ENCODE results near the gene GPR137. TPM values are rescaled to one million over a fixed set of nuclear protein-coding genes. Genes with fewer than 3 reads are reported as not detected.

GPR137 gene
- total RNA-seq, 2 experiments from 2014 or later: 18.3 to 52.3 TPM

GRCh38 chr11:64304316-64305072 lies 18.8 kb downstream of the GPR137 start:
- peak; percentile 95 for DNase-seq (ENCODE audit: low spot score)
- intact Hi-C loops (cut with micrococcal nuclease; ENCODE audit: unreplicated experiment): loop anchor here (1.0 to 10.0 kb wide), 8 partner anchors 13 to 330 kb away; partner anchors contain the start of genes CCDC88B, COX8A, FKBP2 and GPR137
- H3K9me2 ChIP-seq (ENCODE audit: insufficient read depth, low read length): no peaks in the 10 kb centered on the region
- H2AFZ ChIP-seq (ENCODE audit: low read length): peak overlapping the region; percentile 57; the same call in 1 of the 2 replicates
- H3K4me1 ChIP-seq (ENCODE audit: insufficient read depth, low read length, poor library complexity, severe bottlenecking): peaks cover 32% of the 10 kb centered on the region
- ChIA-PET CTCF (ENCODE audit: unreplicated experiment) (interaction anchor here (0.5 to 2.1 kb wide), 11 partner anchors 11 to 418 kb away, joined by 3 to 14 read pairs (median 3); partner anchors contain the start of genes FERMT3, FKBP2, PRDX5 and TRMT112), POLR2A (interaction anchor here (0.5 to 2.5 kb wide), 5 partner anchors 13 to 472 kb away, joined by 3 to 11 read pairs (median 3); partner anchors contain the start of genes PRDX5 and TRMT112)
- H3K79me2 ChIP-seq (ENCODE audit: insufficient read depth, low read depth, low read length): peaks cover 24% of the 10 kb centered on the region
- peak overlapping the region; percentile 96 for H3K27ac ChIP-seq (ENCODE audit: low read depth, low read length, poor library complexity, severe bottlenecking)
- TF ChIP-seq EZH2phosphoT487 (IDR thresholded peaks at IDR 0.05; ENCODE audit: borderline replicate concordance, low read depth, low read length) (no peak), CTCF (conservative IDR thresholded peaks at IDR 0.05; ENCODE audit: low read length) (peak; percentile 98)
- H3K9me3 ChIP-seq (ENCODE audit: low read length): no peaks in the 10 kb centered on the region
- H4K20me1 ChIP-seq (ENCODE audit: insufficient read depth, low read length): no peaks in the 10 kb centered on the region
- BruUV-seq (replicated peaks): TSS peak; percentile 98
- H3K4me2 ChIP-seq (ENCODE audit: low read length): peak overlapping the region; percentile 95
- H3K4me3 ChIP-seq (ENCODE audit: low read depth, low read length, poor library complexity, severe bottlenecking): peak overlapping the region; percentile 81
- peaks cover 21% of the 10 kb centered on the region for H3K36me3 ChIP-seq (ENCODE audit: insufficient read depth, low read length)

GRCh38 chr11:64305075-64305690 lies 19.5 kb downstream of the GPR137 start, which contains the start of gene ESRRA:
Gene ESRRA (plus strand): TSS chr11:64305524. CDS start chr11:64307180, 1,656 bp downstream.
- Histone ChIP-seq H3K4me1 (ENCODE audit: insufficient read depth, low read length, poor library complexity, severe bottlenecking) (peaks cover 30% of the 10 kb centered on the region), H4K20me1 (ENCODE audit: insufficient read depth, low read length) (no peaks in the 10 kb centered on the region), H3K4me3 (ENCODE audit: low read depth, low read length, poor library complexity, severe bottlenecking) (peak within 1 kb of the TSS; percentile 88), H2AFZ (ENCODE audit: low read length) (peak within 1 kb of the TSS; percentile 57; the same call in 1 of the 2 replicates), H3K4me2 (ENCODE audit: low read length) (peak within 1 kb of the TSS; percentile 95), H3K9me2 (ENCODE audit: insufficient read depth, low read length) (no peaks in the 10 kb centered on the region), H3K79me2 (ENCODE audit: insufficient read depth, low read depth, low read length) (peaks cover 25% of the 10 kb centered on the region), H3K9me3 (ENCODE audit: low read length) (no peaks in the 10 kb centered on the region), H3K36me3 (ENCODE audit: insufficient read depth, low read length) (peaks cover 27% of the 10 kb centered on the region), H3K27ac (ENCODE audit: low read depth, low read length, poor library complexity, severe bottlenecking) (peak within 1 kb of the TSS; percentile 96)
- no TSS peak for BruUV-seq (replicated peaks)
- peak; percentile 99 for DNase-seq (ENCODE audit: low spot score)
- ChIA-PET CTCF (ENCODE audit: unreplicated experiment) (interaction anchor here (0.6 to 2.1 kb wide), 6 partner anchors 13 to 417 kb away, joined by 3 to 14 read pairs (median 6); partner anchors contain the start of genes FERMT3 and PRDX5), POLR2A (interaction anchor here (0.6 to 2.5 kb wide), 3 partner anchors 13 to 34 kb away, joined by 3 to 11 read pairs (median 3); partner anchors contain the start of genes PRDX5 and TRMT112)
- intact Hi-C loops (cut with micrococcal nuclease; ENCODE audit: unreplicated experiment): loop anchor here (1.0 to 10.0 kb wide), 4 partner anchors 12 to 330 kb away; partner anchors contain the start of genes CCDC88B, COX8A, FKBP2 and TRMT112
- no peak for TF ChIP-seq CTCF (conservative IDR thresholded peaks at IDR 0.05; ENCODE audit: low read length)
- no peak for TF ChIP-seq EZH2phosphoT487 (IDR thresholded peaks at IDR 0.05; ENCODE audit: borderline replicate concordance, low read depth, low read length)

All from OCI-LY7 (cell line).